Keratinocyte (primary cell): Measurements from ENCODE around the gene CACNA1C. TPM values are rescaled to one million over a fixed set of nuclear protein-coding genes. Genes with fewer than 3 reads are reported as not detected.

ENCODE experiments used
- DNase-seq: peaks from one replicate; pipeline ENCODE4 v3.0.0-alpha.2; 2011; ENCODE audit warnings: low read depth, missing footprints, low spot score
- FAIRE-seq: peaks from 2 replicates; lab custom pipeline; 2011; peaks lifted over from hg19 to GRCh38; lab: Jason Lieb, UNC
- H2AFZ ChIP-seq: 2 replicates; pipeline ENCODE4 v1.6.0; 2012; ENCODE audit warnings: low read length, control low read depth, inconsistent platforms; ENCODE audit not compliant: control insufficient read depth
- H3K27ac ChIP-seq: 2 replicates; pipeline ENCODE4 v1.5.1; 2011; ENCODE audit warnings: low read length; ENCODE audit not compliant: control insufficient read depth, insufficient read depth
- H3K27me3 ChIP-seq: 3 replicates; pipeline ENCODE4 v1.6.0; 2011; ENCODE audit warnings: low read length; ENCODE audit not compliant: control insufficient read depth, insufficient read depth; ENCODE audit errors: extremely low read depth
- H3K36me3 ChIP-seq, 2 experiments: 2 replicates in 1 of 2; 3 replicates in 1 of 2; pipeline ENCODE4 v1.5.1; 2011; ENCODE audit warnings: low read length in 2 of 2, mild to moderate bottlenecking in 1 of 2; ENCODE audit not compliant: control insufficient read depth in 2 of 2, insufficient read depth in 2 of 2; ENCODE audit errors: extremely low read depth in 1 of 2
- H3K4me1 ChIP-seq: 3 replicates; pipeline ENCODE4 v1.5.1; 2011; ENCODE audit warnings: low read length; ENCODE audit not compliant: control insufficient read depth, insufficient read depth; ENCODE audit errors: extremely low read depth
- H3K4me2 ChIP-seq: 3 replicates; pipeline ENCODE4 v1.6.0; 2011; ENCODE audit warnings: low read depth, low read length; ENCODE audit not compliant: control insufficient read depth, insufficient read depth; ENCODE audit errors: extremely low read depth
- H3K4me3 ChIP-seq, 3 experiments: fragments of 200-600 bp in 1 of 3; sonication (generic) in 1 of 3; 2 replicates in 2 of 3; 3 replicates in 1 of 3; pipeline ENCODE4 v1.5.1; 2011 to 2016; ENCODE audit warnings: low read length in 3 of 3, mild to moderate bottlenecking in 3 of 3, control low read depth in 2 of 3, inconsistent platforms in 1 of 3, low read depth in 1 of 3, mixed read lengths in 1 of 3, mixed run types in 1 of 3, moderate library complexity in 1 of 3; ENCODE audit not compliant: control insufficient read depth in 2 of 3, insufficient read depth in 2 of 3; ENCODE audit errors: extremely low read depth in 1 of 3
- H3K79me2 ChIP-seq: 2 replicates; pipeline ENCODE4 v1.6.0; 2012; ENCODE audit warnings: low read length; ENCODE audit not compliant: control insufficient read depth, insufficient read depth
- H3K9ac ChIP-seq: 3 replicates; pipeline ENCODE4 v1.6.0; 2011; ENCODE audit warnings: low read length; ENCODE audit not compliant: control insufficient read depth, insufficient read depth; ENCODE audit errors: extremely low read depth
- H3K9me1 ChIP-seq: 3 replicates; pipeline ENCODE4 v1.6.0; 2011; ENCODE audit warnings: low read length; ENCODE audit not compliant: control insufficient read depth, insufficient read depth; ENCODE audit errors: extremely low read depth
- H3K9me3 ChIP-seq: 2 replicates; pipeline ENCODE4 v1.5.1; 2012; ENCODE audit warnings: low read depth, low read length; ENCODE audit not compliant: control insufficient read depth
- H4K20me1 ChIP-seq: 3 replicates; pipeline ENCODE4 v1.6.0; 2011; ENCODE audit warnings: low read length; ENCODE audit not compliant: control insufficient read depth, insufficient read depth; ENCODE audit errors: extremely low read depth
- CTCF ChIP-seq, 3 experiments: IDR thresholded peaks in 1 of 3; conservative IDR thresholded peaks in 1 of 3; optimal IDR thresholded peaks in 1 of 3; 2 replicates in 2 of 3; 3 replicates in 1 of 3; pipeline versions ENCODE3 to v1.5.1; 2011; ENCODE audit warnings: low read length in 3 of 3, mild to moderate bottlenecking in 3 of 3, moderate library complexity in 2 of 3, control low read depth in 1 of 3, inconsistent platforms in 1 of 3; ENCODE audit not compliant: insufficient read depth in 2 of 3; ENCODE audit errors: extremely low read depth in 1 of 3
- EZH2 ChIP-seq: IDR thresholded peaks from one replicate; pipeline ENCODE4 v1.6.1; 2012; ENCODE audit warnings: inconsistent platforms, mild to moderate bottlenecking, low read length, moderate library complexity
- dilution Hi-C: fragments of 300-500 bp; cut with MboI; formaldehyde crosslinking; loops from one replicate; pipeline ENCODE4 v1.7.0; 2020; ENCODE audit warnings: low sequenced_read_pairs; ENCODE audit not compliant: extremely low pct_ligation_motif_present
- polyA plus RNA-seq, 5 experiments: library from polyadenylated mRNA; depleted of rRNA in 3 of 5; stranded (reverse) in 3 of 5; stranded (forward) in 1 of 5; unstranded in 1 of 5; fragments of >200 nt; gene quantifications; 1 replicate in 1 of 5; 2 replicates in 3 of 5; 3 replicates in 1 of 5; pipeline versions ENCODE4 v1.2.1 to v1.2.3, GENCODE V29; 2011 to 2012; ENCODE audit warnings: missing spikeins in 2 of 5, low read depth in 1 of 5, low replicate concordance in 1 of 5

CACNA1C gene
- polyA plus RNA-seq, 1 donor (not counting 4 experiments of a cell fraction or from before 2014, with no cell fraction given): not detected

DNA sequence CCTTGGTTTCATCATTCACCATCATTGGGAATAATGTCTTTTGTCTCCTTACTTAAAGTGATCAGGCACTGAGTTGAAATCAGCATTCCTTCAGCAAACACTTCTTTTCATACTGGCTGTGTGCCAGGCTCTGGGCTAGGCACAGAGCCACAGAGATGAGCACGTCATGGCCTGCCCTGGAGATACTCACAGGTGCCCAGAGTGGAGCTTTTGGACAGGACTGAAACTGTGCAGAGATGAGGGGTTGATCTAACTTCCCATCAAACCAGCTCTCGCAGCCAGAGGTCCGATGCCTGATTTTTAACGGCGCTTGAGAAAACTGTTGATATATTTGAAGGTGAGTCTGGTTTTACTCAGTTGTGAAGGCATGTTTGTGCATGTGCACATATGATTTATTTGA is 43.1 kb downstream of the CACNA1C start:
- H3K9ac ChIP-seq: no peak overlapping the region
- DNase-seq (no peak), FAIRE-seq (no peak)
- no peaks in the 10 kb centered on the region for H3K79me2 ChIP-seq
- no peaks in the 10 kb centered on the region for H3K9me1 ChIP-seq
- no peak for TF ChIP-seq CTCF (optimal IDR thresholded peaks at IDR 0.05 in 1 of 3, IDR thresholded peaks at IDR 0.05 in 1 of 3, conservative IDR thresholded peaks at IDR 0.05 in 1 of 3; ENCODE audit: extremely low read depth in 1 of 3, insufficient read depth in 2 of 3, low read length in 3 of 3)
- no peak for TF ChIP-seq EZH2
- H3K9me3 ChIP-seq: no peaks in the 10 kb centered on the region
- no peak overlapping the region for H3K4me3 ChIP-seq
- no peaks in the 10 kb centered on the region for H4K20me1 ChIP-seq
- H3K27ac ChIP-seq: no peak overlapping the region
- H3K4me1 ChIP-seq: peaks cover 13% of the 10 kb centered on the region
- H3K27me3 ChIP-seq: no peaks in the 10 kb centered on the region
- H2AFZ ChIP-seq: no peak overlapping the region
- dilution Hi-C loops: no loop called here
- H3K4me2 ChIP-seq: peak overlapping the region; percentile 10
- no peaks in the 10 kb centered on the region for H3K36me3 ChIP-seq

- H3K4me2 ChIP-seq: no peak overlapping the region
- H4K20me1 ChIP-seq: no peaks in the 10 kb centered on the region
- H3K9me1 ChIP-seq: no peaks in the 10 kb centered on the region
- no peak overlapping the region for H3K27ac ChIP-seq
- no peak overlapping the region for H2AFZ ChIP-seq
- H3K36me3 ChIP-seq: no peaks in the 10 kb centered on the region
- dilution Hi-C loops: no loop called here
- TF ChIP-seq EZH2 (no peak), CTCF (optimal IDR thresholded peaks at IDR 0.05 in 1 of 3, IDR thresholded peaks at IDR 0.05 in 1 of 3, conservative IDR thresholded peaks at IDR 0.05 in 1 of 3; ENCODE audit: extremely low read depth in 1 of 3, insufficient read depth in 2 of 3, low read length in 3 of 3) (no peak)
- H3K27me3 ChIP-seq: no peaks in the 10 kb centered on the region
- no peaks in the 10 kb centered on the region for H3K9me3 ChIP-seq
- no peak overlapping the region for H3K4me3 ChIP-seq
- H3K79me2 ChIP-seq: no peaks in the 10 kb centered on the region
- FAIRE-seq (no peak), DNase-seq (no peak)
- no peak overlapping the region for H3K9ac ChIP-seq
- peaks cover 13% of the 10 kb centered on the region for H3K4me1 ChIP-seq
Observed at GRCh38 chr12:2097617-2098016, 44.8 kb downstream of the CACNA1C start.
